H1 (cell line): ENCODE data around the gene IQUB. TPM values are rescaled to one million over a fixed set of nuclear protein-coding genes. Genes with fewer than 3 reads are reported as not detected.

Source experiments
- CBX5 ChIP-seq: fragments of 300-800, 300-1000 bp; sonication (generic); IDR thresholded peaks from 2 replicates; pipeline ENCODE4 v1.7.1; 2016; ENCODE audit warnings: antibody characterized with exemption, low read length, low read depth
- CBX8 ChIP-seq: fragments of 300-800, 300-1000 bp; sonication (generic); IDR thresholded peaks from 2 replicates; pipeline ENCODE4 v1.7.1; 2016; ENCODE audit warnings: low read depth, low read length, borderline replicate concordance
- CHD1 ChIP-seq: IDR thresholded peaks from 2 replicates; pipeline ENCODE4 v1.6.1; 2012; ENCODE audit warnings: low read depth, low read length, improper control_type of control experiment
- EGR1 ChIP-seq: IDR thresholded peaks from 2 replicates; pipeline ENCODE4 v1.6.1; 2011; ENCODE audit warnings: low read depth, low read length, borderline replicate concordance
- HDAC6 ChIP-seq: IDR thresholded peaks from one replicate; pipeline ENCODE4 v1.7.1; 2012; ENCODE audit warnings: low read depth, mild to moderate bottlenecking, inconsistent platforms, low read length, moderate library complexity
- KDM5A ChIP-seq: fragments of 200-600 bp; IDR thresholded peaks from 2 replicates; pipeline ENCODE4 v1.7.1; 2012; ENCODE audit warnings: mild to moderate bottlenecking, low read length, inconsistent platforms, mixed read lengths
- MAFK ChIP-seq: IDR thresholded peaks from 2 replicates; pipeline ENCODE4 v1.6.1; 2012; ENCODE audit warnings: low read depth, mild to moderate bottlenecking, improper control_type of control experiment, low read length
- MAX ChIP-seq: IDR thresholded peaks from 2 replicates; pipeline ENCODE4 v1.6.1; 2012; ENCODE audit warnings: inconsistent platforms
- PHF8 ChIP-seq: fragments of 200-600 bp; sonication (generic); conservative IDR thresholded peaks from 2 replicates; pipeline ENCODE4 v1.7.1; 2012; ENCODE audit warnings: low read depth, mild to moderate bottlenecking, inconsistent platforms, low read length, moderate library complexity
- POLR2AphosphoS5 ChIP-seq: IDR thresholded peaks from 2 replicates; pipeline ENCODE4 v1.6.1; 2011; ENCODE audit warnings: low read depth, low read length
- RAD21 ChIP-seq, 2 experiments: IDR thresholded peaks in 1 of 2; conservative IDR thresholded peaks in 1 of 2; 2 replicates each; pipeline ENCODE4 v1.6.1; 2011; ENCODE audit warnings: low read depth in 2 of 2, low read length in 2 of 2, improper control_type of control experiment in 1 of 2, inconsistent platforms in 1 of 2, mild to moderate bottlenecking in 1 of 2, moderate library complexity in 1 of 2
- RBBP5 ChIP-seq: IDR thresholded peaks from 2 replicates; pipeline ENCODE4 v1.7.1; 2012; ENCODE audit warnings: low read depth, mild to moderate bottlenecking, inconsistent platforms, low read length, moderate library complexity, borderline replicate concordance
- RFX5 ChIP-seq: IDR thresholded peaks from 2 replicates; pipeline ENCODE4 v1.6.1; 2011; ENCODE audit warnings: low read depth, low read length, improper control_type of control experiment, borderline replicate concordance
- SIN3A ChIP-seq, 2 experiments: IDR thresholded peaks in 1 of 2; conservative IDR thresholded peaks in 1 of 2; 2 replicates each; pipeline ENCODE4 v1.6.1; 2011 to 2012; ENCODE audit warnings: low read length in 2 of 2, improper control_type of control experiment in 1 of 2, low read depth in 1 of 2, mild to moderate bottlenecking in 1 of 2
- SIRT6 ChIP-seq: IDR thresholded peaks from one replicate; pipeline ENCODE4 v1.7.1; 2012; ENCODE audit warnings: low read length, inconsistent platforms
- SIX5 ChIP-seq: IDR thresholded peaks from 2 replicates; pipeline ENCODE4 v1.6.1; 2011; ENCODE audit warnings: mild to moderate bottlenecking, low read depth, low read length
- SRF ChIP-seq: IDR thresholded peaks from 2 replicates; pipeline ENCODE4 v1.6.1; 2011; ENCODE audit warnings: mild to moderate bottlenecking, low read depth, low read length, moderate library complexity
- TAF1 ChIP-seq: IDR thresholded peaks from 2 replicates; pipeline ENCODE4 v1.6.1; 2011; ENCODE audit warnings: mild to moderate bottlenecking, low read depth, low read length
- TAF7 ChIP-seq: optimal IDR thresholded peaks from 2 replicates; pipeline ENCODE3; 2011; ENCODE audit warnings: low read depth, mild to moderate bottlenecking, inconsistent platforms, low read length, moderate library complexity, borderline replicate concordance
- ZNF274 ChIP-seq: IDR thresholded peaks from 2 replicates; pipeline ENCODE4 v1.7.0; 2012; ENCODE audit warnings: low read length, borderline replicate concordance; ENCODE audit errors: extremely low read depth
- polyA plus RNA-seq, 7 experiments: library from polyadenylated mRNA; depleted of rRNA in 3 of 7; stranded (reverse) in 5 of 7; unstranded in 2 of 7; fragments of >200 nt in 5 of 7; fragments of 200-250 nt in 2 of 7; gene quantifications; 1 replicate in 5 of 7; 2 replicates in 1 of 7; 4 replicates in 1 of 7; pipeline versions ENCODE4 v1.2.1 to v1.2.3, GENCODE V29; 2011 to 2013; ENCODE audit warnings: missing spikeins in 2 of 7, mixed read lengths in 2 of 7
- total RNA-seq: library from RNA; stranded (reverse); fragmentation: NEBNext Ultra II Directional; extraction: Animal tissue kit (Norgen Biotek cat#: 25700); gene quantifications from 2 replicates; pipeline ENCODE4 v1.2.1, GENCODE V29; 2021
- TF ChIP-seq, protein P1 (sequence below): IDR thresholded peaks from 2 replicates; pipeline ENCODE4 v1.6.1; 2012; ENCODE audit warnings: inconsistent platforms

Gene IQUB
- total and polyA plus RNA-seq, 2 of the 8 experiments (the other 6 are each of a cell fraction or from before 2014, with no cell fraction given), result 0.12 to 0.82 TPM

DNA sequence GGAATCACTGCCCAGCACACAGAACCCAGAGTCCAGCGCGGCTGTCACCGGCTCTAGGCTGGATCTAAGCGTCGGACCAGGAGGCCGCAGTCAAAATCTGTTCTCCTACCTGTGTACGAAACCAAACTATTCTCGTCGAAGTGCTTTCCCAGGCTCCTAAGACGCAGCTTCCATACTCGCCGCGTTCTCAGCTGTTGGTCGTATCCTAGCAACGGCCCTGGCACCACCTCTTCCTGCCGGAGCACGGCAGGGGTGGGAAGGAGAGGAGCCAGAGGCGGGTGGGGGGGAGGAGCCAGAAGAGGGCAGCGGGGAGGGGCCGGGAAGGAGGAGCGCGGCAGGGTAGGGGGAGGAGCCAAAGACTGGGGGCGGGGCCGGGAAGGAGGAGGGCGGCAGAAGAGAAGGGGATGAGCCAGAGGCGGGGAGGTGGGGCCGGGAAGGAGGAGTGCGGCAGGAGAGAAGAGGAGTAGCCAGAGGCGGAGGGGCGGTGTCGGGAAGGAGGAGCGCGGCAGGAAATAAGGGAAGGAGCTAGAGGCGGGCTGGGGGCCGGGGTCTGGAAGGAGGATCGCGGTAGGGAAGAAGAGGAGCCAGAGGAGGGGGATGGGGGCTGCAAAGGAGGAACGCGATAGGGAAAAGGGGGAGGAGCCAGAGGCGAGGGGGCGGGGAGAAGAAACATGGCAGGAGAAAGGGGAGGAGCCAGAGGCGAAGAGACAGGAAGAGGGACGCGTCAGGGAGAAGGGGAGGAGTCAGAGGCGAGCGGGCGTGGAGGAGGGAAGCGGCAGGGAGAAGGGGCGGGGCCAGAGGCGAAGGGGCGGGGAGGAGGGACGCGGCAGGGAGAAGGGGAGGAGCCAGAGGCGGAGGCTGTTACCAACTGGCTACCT is at the start of gene IQUB (continued):
- no peak for TF ChIP-seq RFX5
- no peak for TF ChIP-seq SRF
- peak; percentile 57; the same call in 1 of the 2 replicates for TF ChIP-seq TAF1
- TF ChIP-seq PHF8, result peak; percentile 68; the same call in 1 of the 2 replicates
- no peak for TF ChIP-seq MAFK
- TF ChIP-seq RBBP5, result no peak; the same call in 1 of the 2 replicates
- no peak for TF ChIP-seq ZNF274
- TF ChIP-seq KDM5A, result no peak
- no peak for TF ChIP-seq RAD21 (IDR thresholded peaks at IDR 0.05 in 1 of 2, conservative IDR thresholded peaks at IDR 0.05 in 1 of 2; ENCODE audit: low read depth in 2 of 2, low read length in 2 of 2)
- no peak for TF ChIP-seq CBX5
- TF ChIP-seq, protein P1, sequence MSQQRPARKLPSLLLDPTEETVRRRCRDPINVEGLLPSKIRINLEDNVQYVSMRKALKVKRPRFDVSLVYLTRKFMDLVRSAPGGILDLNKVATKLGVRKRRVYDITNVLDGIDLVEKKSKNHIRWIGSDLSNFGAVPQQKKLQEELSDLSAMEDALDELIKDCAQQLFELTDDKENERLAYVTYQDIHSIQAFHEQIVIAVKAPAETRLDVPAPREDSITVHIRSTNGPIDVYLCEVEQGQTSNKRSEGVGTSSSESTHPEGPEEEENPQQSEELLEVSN, result no peak
- 0 out of 2 replicates have a peak, but pooled peaks have one; percentile 20 for TF ChIP-seq POLR2AphosphoS5
- no peak for TF ChIP-seq CHD1
- TF ChIP-seq EGR1, result no peak
- TF ChIP-seq SIRT6, result no peak
- TF ChIP-seq CBX8, result no peak
- no peak for TF ChIP-seq HDAC6
- no peak for TF ChIP-seq SIX5
- TF ChIP-seq SIN3A (conservative IDR thresholded peaks at IDR 0.05 in 1 of 2, IDR thresholded peaks at IDR 0.05 in 1 of 2; ENCODE audit: low read depth in 1 of 2, low read length in 2 of 2), result peak; percentile 93 to 99
- 0 out of 2 replicates have a peak, but pooled peaks have one; percentile 9 for TF ChIP-seq MAX
- no peak for TF ChIP-seq TAF7
